Astrocyte (in vitro differentiated cells and primary cell): ENCODE data around the gene LZTFL1. TPM values are rescaled to one million over a fixed set of nuclear protein-coding genes. Genes with fewer than 3 reads are reported as not detected.

Source experiments
- DNase-seq: peaks from one replicate; pipeline ENCODE4 v3.0.0-alpha.2; 2010; ENCODE audit warnings: low read depth
- FAIRE-seq: peaks from 2 replicates; lab custom pipeline; 2011; peaks lifted over from hg19 to GRCh38; lab: Jason Lieb, UNC
- H2AFZ ChIP-seq: 2 replicates; pipeline ENCODE4 v1.6.0; 2012; ENCODE audit warnings: low read depth, low read length, inconsistent platforms
- H3K27ac ChIP-seq: 2 replicates; pipeline ENCODE4 v1.5.1; 2011; ENCODE audit warnings: low read depth, low read length, inconsistent platforms
- H3K27me3 ChIP-seq: 2 replicates; pipeline ENCODE4 v1.6.0; 2011; ENCODE audit warnings: low read length, inconsistent platforms; ENCODE audit not compliant: insufficient read depth
- H3K36me3 ChIP-seq: 2 replicates; pipeline ENCODE4 v1.5.1; 2011; ENCODE audit warnings: low read length, inconsistent platforms; ENCODE audit not compliant: insufficient read depth
- H3K4me1 ChIP-seq: 2 replicates; pipeline ENCODE4 v1.5.1; 2011; ENCODE audit warnings: low read length, inconsistent platforms; ENCODE audit not compliant: insufficient read depth
- H3K4me2 ChIP-seq: 2 replicates; pipeline ENCODE4 v1.6.0; 2012; ENCODE audit warnings: low read length, inconsistent platforms
- H3K4me3 ChIP-seq: 2 replicates; pipeline ENCODE4 v1.5.1; 2011; ENCODE audit warnings: low read depth, mild to moderate bottlenecking, low read length, inconsistent platforms; ENCODE audit not compliant: insufficient read depth
- H3K79me2 ChIP-seq: 2 replicates; pipeline ENCODE4 v1.6.0; 2012; ENCODE audit warnings: mild to moderate bottlenecking, low read length, inconsistent platforms; ENCODE audit not compliant: insufficient read depth
- H3K9ac ChIP-seq: 2 replicates; pipeline ENCODE4 v1.6.0; 2012; ENCODE audit warnings: mild to moderate bottlenecking, low read length, inconsistent platforms
- H3K9me3 ChIP-seq: 2 replicates; pipeline ENCODE4 v1.5.1; 2012; ENCODE audit warnings: low read depth, mild to moderate bottlenecking, low read length, inconsistent platforms; ENCODE audit not compliant: insufficient read depth
- H4K20me1 ChIP-seq: 2 replicates; pipeline ENCODE4 v1.6.0; 2012; ENCODE audit warnings: low read length, inconsistent platforms; ENCODE audit not compliant: insufficient read depth
- H3K27ac Mint-ChIP-seq: one replicate; pipeline ENCODE4 v1.8.0; 2021; ENCODE audit warnings: mild to moderate bottlenecking, mixed read lengths; ENCODE audit not compliant: unreplicated experiment
- H3K27me3 Mint-ChIP-seq: one replicate; pipeline ENCODE4 v1.8.0; 2021; ENCODE audit warnings: low read depth, mixed read lengths; ENCODE audit not compliant: unreplicated experiment
- H3K36me3 Mint-ChIP-seq: one replicate; pipeline ENCODE4 v1.8.0; 2021; ENCODE audit warnings: low read depth, mixed read lengths; ENCODE audit not compliant: unreplicated experiment
- H3K4me1 Mint-ChIP-seq: one replicate; pipeline ENCODE4 v1.8.0; 2021; ENCODE audit warnings: low read depth, mixed read lengths; ENCODE audit not compliant: unreplicated experiment
- H3K4me3 Mint-ChIP-seq: one replicate; pipeline ENCODE4 v1.8.0; 2021; ENCODE audit warnings: mild to moderate bottlenecking, moderate library complexity, mixed read lengths; ENCODE audit not compliant: unreplicated experiment
- H3K9me3 Mint-ChIP-seq: one replicate; pipeline ENCODE4 v1.8.0; 2021; ENCODE audit warnings: mild to moderate bottlenecking, mixed read lengths; ENCODE audit not compliant: unreplicated experiment
- EZH2 ChIP-seq: IDR thresholded peaks from 2 replicates; pipeline ENCODE4 v1.6.1; 2012; ENCODE audit warnings: mild to moderate bottlenecking, low read length, inconsistent platforms; ENCODE audit not compliant: insufficient read depth
- total RNA-seq: library from RNA; stranded (reverse); gene quantifications from 2 replicates; pipeline ENCODE4 v1.2.1, GENCODE V29; 2021
- TF ChIP-seq, protein P1 (sequence below): IDR thresholded peaks from 2 replicates; pipeline ENCODE4 v1.5.1; 2011; ENCODE audit warnings: low read depth, mild to moderate bottlenecking, inconsistent platforms, low read length, moderate library complexity; ENCODE audit not compliant: insufficient read depth

LZTFL1 gene
- total RNA-seq, 1 donor from 2014 or later: 20.6 TPM

DNA sequence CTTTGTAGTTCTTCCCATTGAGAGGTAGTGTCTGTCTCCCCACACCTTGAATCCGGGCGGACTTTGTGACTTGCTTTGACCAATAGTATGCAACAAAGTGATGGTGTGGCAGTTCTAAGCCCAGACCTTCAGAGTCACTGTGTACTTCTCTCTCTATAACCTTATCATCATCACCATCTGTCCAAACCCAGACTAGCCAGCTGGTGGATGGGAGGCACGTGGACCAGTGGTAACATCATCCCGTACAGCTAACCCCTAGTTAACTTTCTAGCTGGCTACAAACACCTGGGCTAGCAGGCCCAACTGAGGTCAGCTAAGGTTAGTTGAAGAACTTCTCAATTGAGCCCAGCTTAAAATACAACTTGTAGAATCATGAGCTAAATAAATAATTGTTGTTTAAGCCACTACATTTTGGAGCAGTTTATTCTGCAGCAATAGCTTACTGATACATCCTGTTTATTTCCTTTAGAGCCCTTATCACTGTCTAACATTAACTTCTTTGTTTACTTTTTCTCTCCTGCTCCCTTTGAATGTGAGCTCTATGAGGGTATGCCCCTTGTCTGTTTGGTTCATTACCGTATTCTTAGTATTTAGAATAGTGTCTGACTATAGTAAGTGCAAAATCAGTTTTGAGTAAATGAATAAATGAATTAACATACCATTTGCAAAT is 32.9 kb upstream of the LZTFL1 start:
- TF ChIP-seq EZH2: no peak
- TF ChIP-seq, protein P1, sequence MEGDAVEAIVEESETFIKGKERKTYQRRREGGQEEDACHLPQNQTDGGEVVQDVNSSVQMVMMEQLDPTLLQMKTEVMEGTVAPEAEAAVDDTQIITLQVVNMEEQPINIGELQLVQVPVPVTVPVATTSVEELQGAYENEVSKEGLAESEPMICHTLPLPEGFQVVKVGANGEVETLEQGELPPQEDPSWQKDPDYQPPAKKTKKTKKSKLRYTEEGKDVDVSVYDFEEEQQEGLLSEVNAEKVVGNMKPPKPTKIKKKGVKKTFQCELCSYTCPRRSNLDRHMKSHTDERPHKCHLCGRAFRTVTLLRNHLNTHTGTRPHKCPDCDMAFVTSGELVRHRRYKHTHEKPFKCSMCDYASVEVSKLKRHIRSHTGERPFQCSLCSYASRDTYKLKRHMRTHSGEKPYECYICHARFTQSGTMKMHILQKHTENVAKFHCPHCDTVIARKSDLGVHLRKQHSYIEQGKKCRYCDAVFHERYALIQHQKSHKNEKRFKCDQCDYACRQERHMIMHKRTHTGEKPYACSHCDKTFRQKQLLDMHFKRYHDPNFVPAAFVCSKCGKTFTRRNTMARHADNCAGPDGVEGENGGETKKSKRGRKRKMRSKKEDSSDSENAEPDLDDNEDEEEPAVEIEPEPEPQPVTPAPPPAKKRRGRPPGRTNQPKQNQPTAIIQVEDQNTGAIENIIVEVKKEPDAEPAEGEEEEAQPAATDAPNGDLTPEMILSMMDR: no peak
- Histone ChIP-seq H3K36me3 (no peaks in the 10 kb centered on the region), H3K4me1 (no peaks in the 10 kb centered on the region), H3K27me3 (peaks cover 4% of the 10 kb centered on the region), H3K79me2 (no peaks in the 10 kb centered on the region), H3K4me3 (no peak overlapping the region), H3K9ac (no peak overlapping the region), H3K9me3 (no peaks in the 10 kb centered on the region), H3K27ac (no peak overlapping the region), H4K20me1 (no peaks in the 10 kb centered on the region), H3K4me2 (no peak overlapping the region), H2AFZ (no peak overlapping the region)
- no peak overlapping the region for H3K27ac Mint-ChIP-seq
- peaks cover 2% of the 10 kb centered on the region for H3K9me3 Mint-ChIP-seq
- H3K4me1 Mint-ChIP-seq: no peaks in the 10 kb centered on the region
- H3K4me3 Mint-ChIP-seq: no peak overlapping the region
- H3K36me3 Mint-ChIP-seq: no peaks in the 10 kb centered on the region
- DNase-seq (no peak), FAIRE-seq (no peak)
- peaks cover 12% of the 10 kb centered on the region for H3K27me3 Mint-ChIP-seq

DNA sequence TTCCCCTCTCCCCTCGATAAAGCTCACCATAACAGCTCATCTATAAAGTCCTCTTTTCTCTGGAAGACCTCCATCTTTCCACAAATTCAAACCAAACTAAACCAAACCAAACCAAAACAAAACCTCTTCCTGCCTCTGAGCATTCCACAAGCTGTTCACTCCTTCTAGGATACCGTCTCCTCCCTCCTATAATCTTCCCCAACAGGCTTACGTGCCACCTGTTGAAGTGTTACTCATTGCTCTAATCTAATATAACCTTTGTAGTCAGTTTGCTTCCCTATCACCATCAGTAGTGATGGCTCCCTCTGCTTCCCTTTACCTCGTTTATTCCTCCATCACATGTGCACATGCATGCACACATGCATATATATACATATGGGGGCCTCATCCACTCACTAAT is 31.7 kb upstream of the LZTFL1 start:
- Histone ChIP-seq H3K27ac (no peak overlapping the region), H3K4me3 (no peak overlapping the region), H3K4me1 (no peaks in the 10 kb centered on the region), H3K36me3 (no peaks in the 10 kb centered on the region), H3K27me3 (peaks cover 4% of the 10 kb centered on the region), H4K20me1 (no peaks in the 10 kb centered on the region), H3K4me2 (no peak overlapping the region), H3K79me2 (no peaks in the 10 kb centered on the region), H2AFZ (no peak overlapping the region), H3K9ac (no peak overlapping the region), H3K9me3 (no peaks in the 10 kb centered on the region)
- Mint-ChIP-seq H3K27me3 (peaks cover 15% of the 10 kb centered on the region), H3K27ac (no peak overlapping the region), H3K4me3 (no peak overlapping the region), H3K4me1 (no peaks in the 10 kb centered on the region), H3K36me3 (no peaks in the 10 kb centered on the region), H3K9me3 (peaks cover 2% of the 10 kb centered on the region)
- DNase-seq: no peak
- no peak for FAIRE-seq
- TF ChIP-seq, protein P1: no peak
- no peak for TF ChIP-seq EZH2

DNA sequence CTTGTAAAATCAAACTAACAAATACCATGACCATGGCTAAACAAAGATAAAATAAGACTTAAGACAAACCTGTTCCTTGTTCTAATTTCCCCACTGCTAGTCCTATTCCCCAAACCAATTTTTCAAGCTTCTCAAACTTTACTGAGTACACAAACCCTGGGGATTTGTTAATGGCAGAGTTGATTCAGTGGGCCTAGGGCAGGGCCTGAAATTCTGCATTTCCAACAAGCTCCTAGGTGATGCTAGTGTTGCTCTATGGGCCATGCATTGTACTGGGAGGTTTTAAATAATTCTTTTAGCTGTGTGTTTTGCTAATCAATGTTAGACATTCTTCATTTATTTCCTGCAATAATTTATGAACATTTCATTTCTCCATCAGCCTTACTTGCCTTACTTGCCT is 31.1 kb upstream of the LZTFL1 start:
- Histone ChIP-seq H3K9ac (no peak overlapping the region), H3K4me2 (no peak overlapping the region), H3K27ac (no peak overlapping the region), H2AFZ (no peak overlapping the region), H3K4me1 (no peaks in the 10 kb centered on the region), H3K27me3 (peaks cover 4% of the 10 kb centered on the region), H3K9me3 (no peaks in the 10 kb centered on the region), H3K79me2 (no peaks in the 10 kb centered on the region), H3K4me3 (no peak overlapping the region), H3K36me3 (no peaks in the 10 kb centered on the region), H4K20me1 (no peaks in the 10 kb centered on the region)
- no peak for DNase-seq
- H3K4me1 Mint-ChIP-seq: no peaks in the 10 kb centered on the region
- no peak overlapping the region for H3K4me3 Mint-ChIP-seq
- FAIRE-seq: no peak
- H3K36me3 Mint-ChIP-seq: no peaks in the 10 kb centered on the region
- H3K27ac Mint-ChIP-seq: no peak overlapping the region
- TF ChIP-seq EZH2: no peak
- TF ChIP-seq, protein P1: no peak
- peaks cover 15% of the 10 kb centered on the region for H3K27me3 Mint-ChIP-seq
- H3K9me3 Mint-ChIP-seq: peaks cover 2% of the 10 kb centered on the region
